HG03097 (cell line): ENCODE data around the gene SERPINA5.
"Not testable (repeated sequence)": the region's sequence is repeated elsewhere in the genome, so short reads cannot be mapped to it uniquely, and the experiment has no call there.

Experiments used
- ATAC-seq: cut with Tn5 transposase; IDR thresholded peaks from one replicate; pipeline ENCODE4 v1.9.1; 2021; ENCODE audit not compliant: unreplicated experiment, low FRiP score

Gene SERPINA5

DNA sequence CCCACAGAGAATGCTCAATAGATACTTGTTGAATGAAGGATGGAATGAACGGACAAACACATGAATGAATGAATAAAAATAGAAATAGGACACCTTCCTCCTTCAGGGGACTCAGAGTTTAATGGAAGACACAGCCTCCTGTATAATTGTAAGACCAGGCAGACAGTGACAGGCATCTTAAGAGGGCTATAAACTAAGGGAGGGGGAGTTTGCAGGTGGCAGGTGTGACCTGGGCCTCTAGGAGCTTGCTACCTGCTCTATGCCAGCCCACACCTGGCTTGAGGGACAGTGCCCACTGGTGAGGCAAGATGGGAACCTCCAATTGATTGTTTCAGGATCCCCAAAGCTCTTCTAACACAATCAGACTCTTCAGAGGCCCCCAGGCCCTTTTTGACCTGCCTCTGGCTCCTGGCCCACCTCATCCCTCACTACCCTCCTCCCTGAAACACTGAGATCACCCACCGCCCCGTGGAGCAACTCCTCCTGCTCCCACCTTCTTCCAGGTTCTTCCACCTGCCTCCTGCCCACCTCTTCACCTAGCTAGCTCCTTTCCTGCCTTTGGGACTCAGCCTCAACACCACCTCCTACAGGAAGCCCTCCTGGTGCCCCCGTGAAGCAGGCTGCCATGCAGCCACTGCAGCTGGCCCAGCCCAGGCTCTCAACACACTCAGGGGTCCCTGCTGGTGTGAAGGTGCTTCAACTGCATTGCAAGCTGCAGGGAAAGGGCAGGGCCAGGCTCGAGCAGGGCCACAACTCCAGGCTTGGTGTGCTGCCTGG is 40.3 kb downstream of the SERPINA5 start:
- ATAC-seq = no peak

DNA sequence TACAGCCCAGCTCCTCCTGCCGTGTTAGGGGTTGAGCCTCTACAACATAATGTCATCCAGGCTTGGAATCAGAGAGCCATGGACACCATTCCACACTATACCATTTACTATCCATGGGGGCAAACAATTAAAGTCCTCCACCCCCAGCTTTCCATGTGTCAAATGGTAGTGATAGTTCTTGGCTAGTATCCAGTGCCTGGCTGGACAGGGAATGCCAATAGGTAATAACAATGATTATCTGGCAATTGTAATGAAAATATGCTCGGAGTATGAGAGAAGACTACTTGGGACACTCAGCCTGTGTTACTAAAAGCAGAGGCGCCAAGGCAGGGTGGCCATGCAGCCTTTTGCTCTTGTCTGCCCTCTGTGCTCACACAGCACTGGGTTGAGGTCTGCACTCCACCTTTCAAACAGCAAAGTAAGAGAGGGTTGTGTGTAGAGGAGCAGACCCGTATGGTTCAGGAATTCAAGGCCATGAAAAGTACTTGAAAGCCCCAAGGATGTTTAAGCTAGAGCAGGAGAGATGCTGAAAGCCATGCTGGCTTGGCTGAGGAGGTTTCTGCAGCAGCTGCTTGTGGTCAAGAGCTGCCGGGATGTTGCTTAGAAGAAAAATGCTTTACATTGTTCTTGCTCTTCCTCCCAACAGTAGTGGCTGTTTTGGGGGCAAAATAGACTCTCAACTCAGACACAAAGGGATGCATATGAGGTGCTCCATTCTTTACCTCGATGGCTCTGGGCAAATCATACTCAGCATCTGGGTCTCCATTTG is 41.6 kb downstream of the SERPINA5 start:
- ATAC-seq = no peak

DNA sequence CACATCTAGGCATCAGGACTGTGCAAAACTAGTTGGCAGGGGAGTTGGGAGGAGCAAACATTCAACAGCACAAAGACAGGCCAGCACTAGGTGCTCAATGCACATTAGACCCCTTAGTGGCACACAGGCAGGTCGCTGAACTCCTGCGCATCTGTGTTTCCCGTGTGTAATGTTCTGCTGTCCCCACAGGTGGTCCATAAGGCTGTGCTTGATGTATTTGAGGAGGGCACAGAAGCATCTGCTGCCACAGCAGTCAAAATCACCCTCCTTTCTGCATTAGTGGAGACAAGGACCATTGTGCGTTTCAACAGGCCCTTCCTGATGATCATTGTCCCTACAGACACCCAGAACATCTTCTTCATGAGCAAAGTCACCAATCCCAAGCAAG is 42.2 kb downstream of the SERPINA5 start:
- ATAC-seq = no peak

DNA sequence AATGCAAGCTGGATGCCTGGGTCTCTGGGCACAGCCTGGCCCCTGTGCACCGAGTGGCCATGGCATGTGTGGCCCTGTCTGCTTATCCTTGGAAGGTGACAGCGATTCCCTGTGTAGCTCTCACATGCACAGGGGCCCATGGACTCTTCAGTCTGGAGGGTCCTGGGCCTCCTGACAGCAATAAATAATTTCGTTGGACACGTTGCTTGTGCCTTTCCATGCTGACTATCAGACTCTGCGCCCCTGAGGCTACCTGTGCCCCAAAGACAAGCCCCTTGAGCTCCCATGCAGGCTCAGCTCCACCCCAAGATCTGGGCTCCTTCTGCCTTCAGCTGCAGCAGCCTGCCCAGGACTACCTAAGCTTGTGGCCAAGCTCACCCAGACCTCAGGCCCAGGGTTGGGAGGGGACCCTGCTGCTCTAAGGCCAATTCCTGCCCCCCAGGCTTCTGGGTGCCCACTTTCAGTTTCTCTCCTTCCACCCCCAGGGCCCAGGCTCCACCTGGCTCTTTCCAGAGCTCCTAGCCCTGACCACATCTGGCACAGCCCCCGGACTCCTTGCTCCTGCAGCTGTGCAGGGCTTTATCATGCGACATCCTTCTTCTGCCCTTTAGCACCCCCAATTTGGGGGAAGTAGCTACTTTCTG is 42.8 kb downstream of the SERPINA5 start:
- ATAC-seq = no peak

DNA sequence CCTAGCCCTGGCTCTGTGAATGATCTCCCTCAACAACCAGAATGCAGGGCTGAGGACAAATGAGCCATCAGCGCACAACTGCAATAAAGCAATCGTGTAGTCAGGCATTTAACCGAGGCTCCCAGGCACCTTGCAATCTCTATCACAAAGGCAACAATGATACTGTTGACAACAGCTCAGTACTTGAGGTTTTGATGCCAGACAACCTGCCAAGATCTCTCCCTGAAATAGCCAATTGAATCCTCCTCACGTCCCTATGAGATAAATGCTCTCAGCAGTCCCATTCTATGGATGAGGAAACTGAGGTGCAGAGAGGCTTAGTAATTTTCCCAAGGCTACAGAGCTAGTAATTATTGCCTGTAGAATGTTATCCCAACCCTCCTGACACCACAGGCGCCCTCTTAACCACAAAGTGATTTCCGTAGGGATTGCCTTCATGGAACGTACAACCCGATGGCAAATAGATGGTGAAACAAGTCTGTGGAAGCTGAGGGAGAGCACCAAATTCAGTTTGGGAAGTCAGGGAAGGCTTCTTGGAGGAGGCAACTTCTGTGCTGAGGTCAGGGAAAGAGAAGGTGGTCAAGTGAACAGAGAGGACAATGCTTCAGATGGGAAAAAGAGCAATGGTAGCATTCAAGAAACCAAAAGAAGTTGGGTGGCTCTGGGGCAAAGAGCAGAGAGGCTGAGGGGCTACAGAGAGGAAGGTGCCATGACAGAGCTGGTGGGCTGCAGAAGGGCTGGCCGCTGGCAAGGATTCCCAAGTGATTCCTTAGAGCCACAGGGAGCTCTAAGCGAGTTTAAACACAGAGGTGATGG is 43.5 kb downstream of the SERPINA5 start:
- no peak for ATAC-seq

DNA sequence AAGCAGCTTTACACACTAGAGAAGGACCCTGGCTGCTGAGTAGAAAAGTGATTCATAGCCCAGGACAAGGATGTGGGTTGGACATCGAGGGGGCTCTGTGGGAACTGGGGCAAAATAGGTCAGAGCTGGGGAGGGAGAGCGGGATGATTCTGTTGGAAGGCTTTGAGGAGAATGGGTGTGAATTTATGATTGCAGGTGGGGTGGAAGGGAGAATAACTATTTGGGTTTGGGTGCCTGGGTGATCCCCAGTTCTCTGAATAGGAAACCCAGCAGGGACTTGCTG is 44.1 kb downstream of the SERPINA5 start:
- ATAC-seq = no peak

DNA sequence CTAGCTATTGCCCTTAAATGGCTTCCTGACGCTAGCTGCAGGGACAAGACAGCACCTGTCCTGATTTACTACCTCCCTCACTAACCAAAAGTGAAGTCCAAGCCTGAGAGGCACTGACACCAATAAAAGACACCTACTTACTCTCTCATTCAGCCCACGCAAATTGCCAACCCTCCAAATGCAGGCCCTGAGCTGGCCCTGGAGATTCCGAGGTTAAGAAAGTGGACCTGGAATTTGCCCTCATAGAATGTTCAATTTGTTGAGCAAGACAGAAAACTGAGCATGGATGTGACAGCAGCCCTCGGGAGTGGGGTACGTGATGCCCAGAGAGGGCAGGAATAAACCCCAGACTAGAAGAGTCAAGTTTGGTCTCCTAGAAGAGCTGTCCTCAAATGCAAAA is 47.4 kb downstream of the SERPINA5 start:
- no peak for ATAC-seq

DNA sequence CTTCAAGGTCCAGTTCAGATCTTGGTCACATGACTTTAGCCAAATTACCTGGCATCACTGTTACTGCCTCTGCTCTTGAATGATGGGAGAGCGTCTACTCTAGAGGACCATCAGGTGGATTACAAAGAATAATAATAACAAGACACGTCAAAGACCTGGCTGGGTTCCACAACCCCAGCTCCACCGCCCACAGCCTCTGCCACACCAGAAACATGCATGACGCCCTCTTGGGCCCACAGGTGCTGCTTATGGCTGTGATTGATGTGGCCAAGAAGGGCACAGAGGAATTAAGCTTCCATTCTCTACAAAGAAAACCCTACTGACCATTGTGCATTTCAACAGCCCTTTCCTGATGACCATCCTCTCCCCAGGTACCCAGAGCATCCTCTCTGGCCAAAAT is 49.2 kb downstream of the SERPINA5 start:
- no peak for ATAC-seq

DNA sequence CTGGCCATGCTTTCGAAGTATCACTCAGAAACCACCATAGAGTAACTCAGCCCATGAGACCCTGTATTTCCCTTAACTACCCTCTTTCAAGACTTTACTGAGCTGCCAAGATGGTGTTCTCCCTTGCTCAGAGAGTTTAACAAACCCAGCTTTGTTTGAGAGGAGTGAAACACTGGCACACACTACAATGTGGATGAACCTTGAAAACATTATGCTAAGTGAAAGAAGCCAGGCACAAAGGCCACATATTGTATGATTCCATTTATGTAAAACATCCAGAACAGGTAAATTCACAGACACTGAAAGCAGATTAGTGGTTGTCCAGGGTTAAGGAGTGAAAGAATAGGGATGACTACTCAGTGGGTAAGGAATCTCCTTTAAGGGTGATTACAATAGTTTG is 49.8 kb downstream of the SERPINA5 start:
- ATAC-seq = no peak

DNA sequence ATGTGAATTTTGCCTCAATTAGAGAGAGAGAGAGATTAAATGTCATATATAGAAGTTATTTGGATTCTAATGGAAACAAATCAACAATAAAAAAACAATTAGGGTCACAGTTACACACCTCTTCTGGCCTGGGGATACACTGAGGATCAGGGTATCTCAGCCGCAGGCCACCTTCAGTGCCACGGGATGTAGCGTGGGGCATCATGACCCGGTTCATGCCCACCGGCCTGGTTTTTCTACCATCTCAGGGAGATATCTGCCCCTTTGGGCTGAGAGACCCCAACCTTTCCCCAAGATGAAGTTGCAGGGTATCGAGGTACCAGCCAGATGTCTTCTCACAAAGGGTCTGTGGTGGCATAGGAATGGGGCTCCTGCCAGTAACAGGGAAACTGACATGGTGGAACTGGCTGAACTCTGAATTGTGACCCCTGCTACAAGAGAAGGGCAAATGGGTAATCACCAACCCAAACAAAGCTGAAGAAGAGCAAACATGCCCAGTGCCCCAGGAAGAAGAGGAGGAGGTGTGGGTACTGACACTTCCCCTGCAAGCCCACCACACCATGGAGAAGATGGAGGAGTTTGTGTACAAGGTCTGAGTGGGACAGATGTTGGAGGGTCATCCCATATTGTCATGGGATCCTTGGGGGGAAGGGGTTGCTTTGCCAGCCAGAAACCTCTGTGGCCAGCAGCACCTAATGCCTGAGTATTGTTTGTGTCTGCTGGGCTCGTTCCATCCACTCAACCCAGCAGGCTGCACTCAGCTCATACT is 50.5 kb downstream of the SERPINA5 start:
- no peak for ATAC-seq

DNA sequence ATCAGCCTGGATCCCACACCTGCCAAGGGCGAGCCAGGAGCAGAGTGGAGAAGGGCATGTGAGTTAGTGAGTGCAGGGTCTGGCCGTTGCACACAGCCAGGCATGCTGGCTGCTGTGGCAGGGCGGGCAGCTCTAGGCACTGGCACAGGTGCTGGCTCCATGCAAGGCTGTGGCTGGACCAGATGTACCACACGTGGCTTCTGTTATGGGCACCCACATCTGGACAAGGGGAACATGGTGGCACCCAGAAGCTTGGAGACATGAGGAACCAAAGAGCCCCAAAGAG is 51.0 kb downstream of the SERPINA5 start:
- ATAC-seq = no peak

DNA sequence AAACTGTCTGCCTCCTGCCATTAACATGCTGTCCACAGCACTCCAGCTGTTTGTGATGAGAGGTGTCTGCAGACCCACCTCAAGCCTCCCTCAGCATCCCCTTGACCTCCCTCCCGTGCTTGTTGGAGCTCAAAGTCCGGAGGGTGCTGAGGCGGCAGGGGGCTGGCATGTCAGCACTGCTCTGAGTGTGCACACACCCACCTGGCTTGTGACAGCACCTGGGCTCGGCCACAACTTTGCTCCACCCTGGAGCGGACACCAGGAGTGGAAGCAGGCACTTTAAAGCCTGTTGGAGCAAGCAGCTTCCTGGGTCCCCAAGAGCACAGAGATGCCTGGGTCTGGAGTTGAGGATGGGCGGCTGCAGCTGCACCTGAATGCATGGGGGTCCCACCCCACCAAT is 51.9 kb downstream of the SERPINA5 start:
- no peak for ATAC-seq

DNA sequence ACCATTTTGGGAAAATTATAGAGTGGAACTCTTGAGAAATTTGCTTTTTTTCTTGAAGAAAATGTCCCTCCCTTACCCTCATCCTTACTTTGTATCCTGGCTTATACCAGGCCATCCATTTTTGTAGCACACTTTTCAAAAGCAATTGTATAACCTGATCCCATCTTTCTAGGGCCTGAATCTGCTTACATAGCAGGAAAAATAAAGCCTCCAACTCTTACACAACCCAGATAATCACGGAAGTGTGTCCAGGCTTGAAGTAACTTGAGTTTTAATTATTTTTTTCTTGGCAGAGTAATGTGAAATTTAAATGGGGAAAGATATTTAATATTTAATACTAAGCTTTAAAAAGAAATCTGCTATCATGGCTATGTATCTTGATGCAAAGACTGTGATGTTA is 53.9 kb downstream of the SERPINA5 start:
- no peak for ATAC-seq

DNA sequence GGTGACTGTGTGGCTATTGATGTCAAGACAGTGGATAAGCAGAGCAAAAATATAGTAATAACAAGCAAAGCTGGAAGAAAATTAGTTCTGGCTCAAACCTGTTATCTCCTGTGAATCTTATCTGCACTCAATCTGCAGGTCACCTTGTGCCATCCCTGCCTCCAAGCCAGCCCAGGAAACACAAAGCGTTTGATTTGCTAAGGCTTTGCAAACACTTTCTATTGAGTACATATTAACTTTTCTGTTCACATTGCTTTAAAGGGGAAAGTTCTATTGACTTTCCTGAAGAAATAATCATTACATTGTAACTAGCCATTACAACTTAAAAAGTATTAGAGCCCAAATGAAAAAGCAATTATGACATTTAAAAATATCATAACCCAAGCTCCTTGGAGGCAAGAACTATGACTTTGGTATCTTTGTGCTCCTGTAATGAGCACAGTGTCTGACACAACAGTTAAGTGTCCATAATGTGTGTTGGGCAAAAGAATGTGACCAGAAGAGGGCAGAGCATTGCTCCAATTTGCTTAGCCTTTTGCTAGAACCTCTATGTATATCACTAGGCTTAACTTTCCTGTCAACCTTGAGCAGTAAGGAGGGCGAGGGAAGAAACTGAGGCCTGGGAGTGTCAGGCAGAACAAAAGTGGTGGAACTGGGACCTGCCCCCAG is 55.7 kb downstream of the SERPINA5 start:
- no peak for ATAC-seq

DNA sequence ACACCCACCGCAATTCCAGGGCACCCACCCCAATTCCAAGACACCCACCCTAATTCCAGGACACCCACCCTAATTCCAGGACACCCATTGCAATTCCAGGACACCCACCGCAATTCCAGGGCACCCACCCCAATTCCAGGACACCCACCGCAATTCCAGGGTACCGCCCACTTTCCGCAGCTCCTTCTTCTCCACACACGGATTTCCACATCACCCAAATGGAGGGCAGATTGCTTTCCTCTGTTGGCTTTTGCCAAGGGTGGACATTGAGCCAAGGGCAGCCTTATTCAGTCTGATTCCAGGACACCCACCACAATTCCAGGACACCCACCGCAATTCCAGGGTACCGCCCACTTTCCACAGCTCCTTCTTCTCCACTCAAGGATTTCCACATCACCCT is 56.6 kb downstream of the SERPINA5 start:
- ATAC-seq = not testable (repeated sequence)

DNA sequence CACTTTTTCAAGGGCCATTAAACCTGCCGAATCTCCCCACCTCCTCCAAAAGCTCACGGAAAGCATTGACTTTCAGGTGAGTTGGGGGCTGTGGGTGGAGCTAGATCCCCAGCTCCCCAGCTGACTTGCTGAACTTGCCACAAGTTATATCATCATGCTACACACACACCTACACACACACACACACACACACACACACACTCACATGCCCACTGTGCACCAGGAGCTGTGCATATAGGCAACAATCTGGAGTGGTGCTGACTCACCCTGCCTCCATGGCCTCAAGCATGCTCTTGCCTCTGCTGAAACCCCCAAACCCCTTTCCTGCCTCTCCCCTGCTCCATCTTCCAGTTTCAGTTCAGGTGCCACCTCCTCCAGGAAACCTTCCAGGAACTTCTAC is 57.1 kb downstream of the SERPINA5 start:
- no peak for ATAC-seq

DNA sequence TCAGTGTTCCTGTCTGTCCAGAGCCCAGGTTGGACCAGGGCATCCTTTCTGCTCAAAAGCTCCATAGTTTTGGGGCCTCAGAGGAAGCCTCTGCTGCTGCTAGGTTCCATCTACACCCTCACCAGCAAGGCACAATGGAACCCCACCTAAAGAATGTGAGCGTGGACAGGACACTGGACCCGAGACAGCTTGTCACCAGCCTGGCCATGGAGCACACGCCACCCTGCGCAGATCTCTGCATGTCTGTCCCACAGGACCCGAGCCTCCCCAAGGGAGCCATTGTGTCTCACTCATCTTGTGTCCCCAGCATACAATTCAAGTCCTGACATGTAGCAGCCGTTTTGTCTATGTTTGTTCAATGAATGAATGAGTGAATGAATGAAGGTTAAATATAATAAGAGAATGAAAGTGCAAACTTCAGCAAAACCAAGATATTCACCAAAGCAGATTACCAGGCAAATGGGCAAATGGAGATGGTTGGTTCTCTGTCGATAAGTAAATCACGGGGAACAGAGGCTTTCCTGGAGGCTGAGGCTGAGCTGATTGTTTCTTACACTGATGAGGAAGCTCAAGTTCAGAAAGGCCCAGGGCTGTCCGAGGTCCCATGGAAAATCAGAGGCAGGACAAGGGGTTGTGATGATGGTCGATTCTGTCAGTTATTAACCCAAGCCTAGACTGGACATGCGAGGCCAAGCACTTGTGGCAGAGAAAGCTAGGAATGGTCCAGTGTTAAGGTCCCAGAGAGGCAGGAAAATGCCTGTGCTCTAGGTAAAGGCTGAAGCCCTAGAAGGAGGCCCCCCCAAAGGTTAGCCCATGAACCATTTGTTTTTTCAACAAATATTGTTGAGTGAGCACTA is 58.0 kb downstream of the SERPINA5 start:
- no peak for ATAC-seq

DNA sequence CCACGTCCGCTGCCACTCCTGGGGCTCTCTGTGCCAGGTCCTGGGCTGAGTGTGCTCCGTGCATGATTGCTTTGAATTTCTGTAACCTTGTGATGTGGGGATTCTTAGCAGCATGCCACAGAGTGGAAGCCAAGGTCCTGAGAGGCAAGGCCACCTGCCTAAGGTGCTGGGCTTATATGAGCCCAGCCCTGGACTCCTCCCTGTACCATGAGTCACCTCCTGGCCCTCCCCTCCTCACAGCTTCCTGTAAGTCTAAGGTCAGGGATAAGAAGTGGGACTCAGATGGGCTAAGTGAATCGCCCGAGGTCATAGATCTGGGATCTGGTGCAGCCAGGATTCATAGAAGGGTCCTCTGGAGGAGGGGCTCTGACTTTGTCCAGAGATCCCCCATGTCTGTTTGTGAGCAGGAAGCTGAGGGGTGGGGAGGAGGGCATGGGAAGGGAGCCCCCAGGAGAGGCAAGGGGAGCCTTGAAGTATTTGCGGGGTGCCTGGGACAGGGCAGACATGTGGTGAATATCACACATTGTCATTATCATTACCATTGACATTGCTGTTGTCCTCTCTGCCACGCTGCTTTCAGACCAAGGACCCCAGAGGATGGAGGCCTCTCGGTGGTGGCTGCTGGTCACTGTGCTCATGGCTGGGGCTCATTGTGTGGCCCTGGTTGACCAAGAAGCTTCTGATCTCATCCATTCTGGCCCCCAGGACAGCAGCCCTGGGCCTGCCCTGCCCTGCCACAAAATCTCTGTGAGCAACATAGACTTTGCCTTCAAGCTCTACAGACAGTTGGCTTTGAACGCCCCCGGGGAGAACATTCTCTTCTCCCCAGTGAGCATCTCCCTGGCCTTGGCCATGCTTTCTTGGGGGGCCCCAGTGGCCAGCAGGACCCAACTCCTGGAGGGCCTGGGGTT is 59.8 kb downstream of the SERPINA5 start:
- ATAC-seq = no peak
